ENCODE data around the gene LRRIQ4.

Gene LRRIQ4

GRCh38 chr3:169850618-169851017 is 37.9 kb downstream of the LRRIQ4 start:
- DNase-seq (ENCODE audit: low read depth in 1 of 2, low spot score in 1 of 2), result no peak

GRCh38 chr3:169855514-169855913 is 42.8 kb downstream of the LRRIQ4 start:
- DNase-seq (ENCODE audit: low read depth in 1 of 2, low spot score in 1 of 2), result no peak

GRCh38 chr3:169857811-169858210 is 45.1 kb downstream of the LRRIQ4 start:
- DNase-seq (ENCODE audit: low read depth in 1 of 2, low spot score in 1 of 2), result no peak

- no peak for DNase-seq (ENCODE audit: low read depth in 1 of 2, low spot score in 1 of 2)
These were observed 49.2 kb downstream of the LRRIQ4 start for GRCh38 chr3:169861871-169862270.

DNA sequence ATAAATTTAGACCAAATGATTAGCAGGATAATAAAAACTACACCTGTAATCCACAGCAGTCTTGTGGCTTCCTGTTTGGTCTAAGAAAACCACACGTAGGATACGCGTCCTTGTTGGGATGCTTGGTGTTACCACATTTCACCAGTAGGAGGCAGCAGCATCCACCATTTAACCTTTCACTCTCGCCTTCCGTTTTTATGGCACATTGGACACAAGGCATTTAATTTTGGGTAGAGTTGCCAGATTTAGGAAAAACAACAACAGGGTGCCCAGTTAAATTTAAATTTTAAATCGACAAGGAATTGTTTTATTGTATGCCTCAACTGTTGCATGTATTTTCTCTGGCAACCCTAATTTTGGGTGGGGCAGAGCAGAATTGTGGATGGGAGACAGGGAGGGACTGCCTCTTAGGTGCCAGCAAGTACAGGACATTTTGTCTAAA is 50.8 kb downstream of the LRRIQ4 start:
- DNase-seq (ENCODE audit: low read depth in 1 of 2, low spot score in 1 of 2), result peak; percentile 16 to 23

- DNase-seq (ENCODE audit: low read depth in 1 of 2, low spot score in 1 of 2), result no peak
These were observed 51.6 kb downstream of the LRRIQ4 start for GRCh38 chr3:169864270-169864669.

DNA sequence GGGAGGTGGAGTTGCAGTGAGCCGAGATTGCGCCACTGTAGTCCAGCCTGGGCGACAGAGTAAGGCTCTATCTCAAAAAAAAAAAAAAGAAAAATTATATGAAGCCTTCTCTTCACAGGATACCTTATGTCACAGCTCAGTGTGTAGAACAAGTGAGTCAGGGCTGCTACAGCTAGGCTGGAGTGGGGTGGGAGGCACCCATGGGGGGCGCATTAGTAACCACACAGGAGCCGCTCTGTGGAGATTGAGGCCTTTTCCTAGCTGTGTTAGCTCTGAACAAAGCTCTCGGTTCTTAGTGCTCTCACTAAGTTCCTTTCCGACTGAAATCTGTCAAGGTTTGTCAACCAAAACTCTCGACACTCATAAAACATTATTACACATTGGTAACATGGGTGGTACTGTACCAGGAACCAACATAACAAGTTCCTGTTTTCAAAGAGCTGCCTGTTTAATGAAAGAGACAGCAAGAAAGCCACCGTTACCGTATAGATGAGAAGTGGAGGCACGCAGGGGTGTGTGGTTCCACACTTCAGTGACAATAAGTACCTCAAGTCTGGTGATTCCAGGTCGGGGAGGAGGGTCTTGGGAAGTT is 52.6 kb downstream of the LRRIQ4 start:
- DNase-seq (ENCODE audit: low read depth in 1 of 2, low spot score in 1 of 2), result peak in 1 of 2 donors; percentile 7

GRCh38 chr3:169867584-169868210 is 55.0 kb downstream of the LRRIQ4 start:
- DNase-seq (ENCODE audit: low read depth in 1 of 2, low spot score in 1 of 2), result no peak

DNA sequence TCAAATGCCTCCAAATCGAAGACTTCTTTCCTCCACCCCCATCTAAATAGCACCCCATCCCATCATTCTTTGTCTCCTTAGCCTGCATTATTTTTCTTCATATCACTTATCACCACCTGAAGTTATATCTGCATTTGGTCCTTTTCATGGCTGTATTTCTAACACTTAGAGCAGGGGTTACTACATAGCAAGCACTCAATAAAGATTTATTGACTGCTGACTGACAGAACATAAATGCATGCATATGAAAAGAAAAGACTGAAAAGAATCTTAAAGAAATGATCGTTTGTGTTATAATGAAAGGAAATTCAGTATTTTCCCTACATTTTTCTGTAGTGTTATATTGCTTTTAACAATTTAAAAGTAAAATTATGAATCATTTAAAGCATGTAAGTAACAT is 55.7 kb downstream of the LRRIQ4 start:
- DNase-seq (ENCODE audit: low read depth in 1 of 2, low spot score in 1 of 2), result no peak

- DNase-seq (ENCODE audit: low read depth in 1 of 2, low spot score in 1 of 2), result no peak
These were observed 57.0 kb downstream of the LRRIQ4 start, which contains the start of gene LRRC31 for GRCh38 chr3:169869484-169870220. Gene LRRC31, minus strand, starts transcription at chr3:169869935. Its CDS starts 128 bp downstream, at chr3:169869807.

DNA sequence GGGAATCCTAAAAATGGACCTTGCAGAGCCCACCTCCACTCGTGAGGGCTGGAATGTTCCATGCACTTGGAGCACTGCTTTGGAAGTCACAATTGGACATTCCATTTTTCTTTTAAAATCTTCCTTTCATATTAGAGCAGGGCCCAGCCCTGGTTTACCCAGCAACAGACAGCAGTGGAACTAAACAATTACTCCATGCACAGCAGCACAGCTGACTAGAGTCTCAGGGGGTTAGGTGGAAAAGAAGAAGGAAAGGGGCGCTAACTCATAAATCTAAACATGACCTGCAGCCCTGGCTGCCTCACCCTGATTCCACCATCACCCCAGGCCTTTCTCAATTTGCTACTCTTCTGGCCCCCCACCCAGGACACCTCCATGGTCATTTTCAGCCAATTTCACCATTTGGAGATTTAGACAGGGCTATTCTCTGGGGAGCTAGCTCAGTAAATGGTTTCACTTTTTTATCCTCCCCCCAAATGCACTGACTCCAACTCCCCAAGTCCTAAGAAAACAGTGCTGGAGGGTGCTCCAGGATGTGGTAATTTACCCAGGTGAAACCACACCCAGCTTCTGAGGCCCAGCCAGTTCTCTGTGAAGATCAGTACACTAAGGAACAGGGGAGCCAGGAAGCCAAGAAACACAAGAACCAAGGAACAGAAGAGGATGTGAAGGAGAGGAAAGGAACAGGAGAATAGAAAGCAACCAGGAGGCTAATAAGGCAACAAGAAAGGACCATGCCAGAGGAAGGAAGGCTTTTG is 58.6 kb downstream of the LRRIQ4 start:
- DNase-seq (ENCODE audit: low read depth in 1 of 2, low spot score in 1 of 2), result no peak

DNA sequence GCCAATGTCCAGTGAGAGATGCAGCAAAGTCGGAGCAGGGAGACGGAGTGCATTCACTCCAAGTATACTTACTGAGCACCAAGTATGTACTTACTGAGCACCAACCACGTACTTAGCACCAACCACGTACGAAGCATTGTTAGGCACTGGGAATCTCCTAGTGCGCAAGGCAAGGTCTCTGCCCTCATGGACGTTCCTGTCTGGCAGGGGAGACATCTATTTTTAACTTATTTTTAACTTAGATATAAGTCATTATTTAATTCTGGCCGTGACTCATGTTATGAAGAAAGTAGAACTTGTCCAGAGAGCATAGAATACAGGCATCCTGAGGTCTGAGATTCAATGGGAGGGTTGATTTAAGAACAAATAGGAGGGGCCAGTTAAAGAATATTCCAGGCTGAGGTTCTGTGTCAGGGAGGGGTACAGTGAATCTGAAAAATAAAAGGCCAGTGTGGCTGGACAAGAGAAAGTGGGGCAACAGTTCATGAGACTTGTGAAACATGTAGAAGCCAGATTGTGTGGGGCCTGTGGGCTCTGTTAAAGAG is 66.4 kb downstream of the LRRIQ4 start:
- DNase-seq (ENCODE audit: low read depth in 1 of 2, low spot score in 1 of 2), result no peak

DNA sequence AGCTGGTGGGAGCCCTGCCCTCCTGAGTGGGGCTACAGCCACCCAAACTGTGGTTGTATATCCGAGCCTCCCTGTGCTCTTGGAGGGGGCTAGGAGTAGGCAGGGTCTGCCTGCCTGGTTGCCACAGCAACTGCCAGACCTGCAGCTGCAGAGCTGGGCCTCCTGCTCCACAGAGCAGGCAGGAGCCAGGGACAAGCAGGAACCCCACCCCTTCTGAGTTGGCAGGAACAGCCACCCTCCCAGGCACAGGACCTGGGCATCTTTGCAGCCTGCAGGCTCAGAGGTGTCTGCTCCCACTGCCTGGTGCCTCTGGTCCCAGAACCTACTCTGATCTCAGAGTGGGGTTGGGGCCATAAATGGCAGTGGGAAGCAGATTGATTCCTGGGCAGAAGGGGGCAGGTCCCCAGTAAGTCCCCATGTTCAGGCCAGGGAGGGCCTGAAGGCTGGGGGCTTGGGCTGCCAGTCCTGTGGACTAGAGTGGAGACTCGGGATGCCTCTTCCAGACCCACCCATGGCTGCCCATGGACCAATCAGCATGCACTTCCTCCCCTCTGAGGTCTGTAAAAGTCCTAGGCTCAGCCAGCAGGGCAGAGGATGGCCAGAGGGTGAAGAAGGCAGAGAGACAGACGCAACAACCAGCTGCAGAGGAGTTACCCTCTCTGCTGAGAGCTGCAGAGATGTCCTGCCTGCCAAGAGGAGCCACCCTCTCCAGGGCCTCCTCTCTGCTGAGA is 67.3 kb downstream of the LRRIQ4 start:
- DNase-seq (ENCODE audit: low read depth in 1 of 2, low spot score in 1 of 2), result no peak

DNA sequence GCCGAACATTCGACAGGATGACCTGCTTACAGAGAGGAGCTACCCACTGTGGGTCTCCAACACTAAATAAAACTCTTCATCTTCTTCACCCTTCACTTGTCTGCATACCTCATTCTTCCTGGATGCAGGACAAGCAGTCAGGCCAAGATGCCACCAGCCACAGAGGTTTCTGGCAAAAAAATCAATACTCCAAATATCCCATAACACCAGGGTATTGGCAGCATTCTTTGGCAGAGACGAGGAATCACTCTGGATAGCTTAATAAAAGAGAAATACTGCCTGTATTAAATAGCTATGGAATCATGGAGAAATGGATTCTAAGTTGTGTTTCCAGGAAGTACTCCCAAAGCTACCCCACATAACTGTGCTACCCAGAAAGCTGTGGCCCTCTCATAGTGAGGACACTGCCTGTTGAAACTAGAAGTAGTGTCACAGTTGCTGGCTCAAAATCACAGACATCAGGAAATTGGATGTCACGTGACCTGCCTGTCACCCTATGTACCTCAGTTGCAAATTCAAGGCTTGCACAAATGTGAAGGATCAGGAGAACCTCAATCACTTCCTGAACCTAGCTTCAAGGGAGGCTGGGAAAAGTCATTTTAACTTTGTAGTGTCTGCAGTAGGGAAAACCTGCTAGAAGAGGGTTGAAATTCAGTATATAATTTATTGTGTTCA is 68.0 kb downstream of the LRRIQ4 start:
- no peak for DNase-seq (ENCODE audit: low read depth in 1 of 2, low spot score in 1 of 2)

- DNase-seq (ENCODE audit: low read depth in 1 of 2, low spot score in 1 of 2), result no peak
These were observed 74.0 kb downstream of the LRRIQ4 start for GRCh38 chr3:169886671-169887070.
